GM21576 (cell line): Measurements from ENCODE around the gene ZFYVE28.

Experiments used
- ATAC-seq: cut with Tn5 transposase; IDR thresholded peaks from one replicate; pipeline ENCODE4 v1.9.1; 2021; ENCODE audit warnings: mild to moderate bottlenecking, moderate library complexity; ENCODE audit not compliant: unreplicated experiment

ZFYVE28 gene

DNA sequence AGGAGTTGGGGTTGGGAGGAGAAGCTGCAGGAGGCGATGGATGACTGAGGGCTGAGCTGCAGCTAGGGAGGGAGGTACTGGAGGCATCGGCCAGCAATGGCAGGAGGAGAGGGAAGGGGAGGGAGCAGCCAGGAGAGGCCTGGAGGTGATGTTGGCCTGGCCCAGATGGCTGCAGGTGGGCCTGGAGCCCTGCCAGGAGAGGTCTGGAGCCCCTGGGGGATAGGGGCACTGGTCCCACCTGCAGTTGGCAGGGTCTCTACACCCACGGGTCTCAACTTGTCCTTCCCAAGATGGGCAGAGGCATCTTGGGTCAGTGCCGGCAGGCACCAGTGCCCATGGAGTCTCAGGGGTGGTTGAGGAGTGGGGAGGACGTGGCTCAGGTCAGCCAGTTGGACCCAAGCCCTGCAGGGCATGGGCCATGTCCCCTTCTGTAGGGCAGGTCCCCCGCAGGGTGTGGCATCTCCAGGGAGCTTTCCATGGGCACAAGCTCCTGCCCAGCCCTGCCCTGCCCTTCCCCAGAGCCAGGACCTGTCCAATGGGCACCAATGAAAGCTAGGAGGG lies 153.9 kb downstream of the ZFYVE28 start:
- ATAC-seq = no peak

DNA sequence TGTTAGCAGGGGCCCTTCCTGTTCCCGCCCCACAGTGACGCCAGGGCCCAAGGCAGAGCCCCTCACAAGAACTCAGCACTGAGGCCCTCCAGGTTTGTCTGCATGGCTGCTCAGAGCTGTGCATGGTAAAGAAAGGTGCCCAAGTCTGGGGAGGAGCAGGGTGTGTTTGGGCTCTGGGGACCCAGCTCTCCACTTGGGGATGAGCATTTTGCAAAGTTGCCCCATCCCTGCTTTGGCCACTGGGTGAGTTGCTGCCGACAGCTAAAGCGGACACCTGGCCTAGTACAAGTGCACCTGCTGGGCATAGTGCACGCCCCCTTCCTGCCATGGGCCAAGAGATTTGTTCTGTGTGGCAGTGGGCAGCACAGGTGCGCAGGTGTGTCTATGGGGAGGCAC lies 154.5 kb downstream of the ZFYVE28 start:
- no peak for ATAC-seq

DNA sequence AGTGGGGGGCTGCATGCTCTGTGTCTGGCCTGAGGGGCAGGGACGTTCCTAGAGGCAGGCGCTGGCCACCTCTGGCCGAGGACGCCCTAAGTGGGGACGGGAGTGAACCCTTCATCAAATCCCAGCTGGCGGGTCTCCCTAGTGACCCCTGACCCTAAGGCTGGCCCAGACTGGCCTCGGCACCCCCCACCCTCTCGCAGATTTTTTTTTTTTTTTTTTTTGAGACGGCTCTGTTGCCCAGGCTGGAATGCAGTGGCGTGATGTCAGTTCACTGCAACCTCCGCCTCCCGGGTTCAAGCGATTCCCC lies 155.5 kb downstream of the ZFYVE28 start:
- ATAC-seq = no peak

DNA sequence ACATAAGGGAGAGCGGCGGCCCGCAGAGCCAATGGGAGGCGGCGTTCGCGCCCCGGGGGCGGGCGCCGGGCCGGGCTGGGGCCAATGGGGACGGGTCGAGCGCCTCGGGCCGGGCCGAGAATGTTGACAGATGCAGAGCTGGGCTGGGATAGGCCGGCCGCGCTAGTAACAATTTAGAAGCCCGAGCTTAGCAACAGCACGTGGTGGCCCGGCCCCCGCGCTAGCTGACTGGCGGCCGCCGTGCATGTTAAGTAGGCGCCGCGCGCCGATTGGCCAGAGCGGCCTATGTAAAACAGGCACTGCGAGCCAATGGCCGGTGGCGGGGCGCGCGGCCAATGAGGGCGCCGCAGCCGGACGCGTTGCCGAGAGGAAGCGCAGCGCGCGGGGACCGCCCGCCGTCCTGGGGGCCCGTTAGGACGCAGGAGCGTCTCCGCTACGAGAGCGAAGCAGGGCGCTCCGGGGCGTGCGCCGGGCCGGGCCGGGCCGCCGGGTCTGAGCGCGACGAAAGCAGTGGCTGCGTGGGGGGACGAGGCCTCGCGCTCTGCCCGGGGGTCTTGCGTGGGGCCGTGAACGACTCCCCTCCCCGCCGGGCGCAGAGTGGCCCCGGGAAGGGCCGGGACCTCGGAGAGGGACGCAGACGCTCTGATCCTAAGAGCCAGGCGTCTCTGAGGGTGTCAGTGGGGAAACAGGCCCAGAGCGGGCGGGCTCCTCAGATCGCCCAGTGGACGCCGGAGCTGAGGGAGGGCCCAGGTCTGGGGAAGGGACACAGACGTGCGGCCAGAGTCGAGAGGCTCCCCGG lies 156.1 kb downstream of the ZFYVE28 start:
- peak; percentile 86 for ATAC-seq

DNA sequence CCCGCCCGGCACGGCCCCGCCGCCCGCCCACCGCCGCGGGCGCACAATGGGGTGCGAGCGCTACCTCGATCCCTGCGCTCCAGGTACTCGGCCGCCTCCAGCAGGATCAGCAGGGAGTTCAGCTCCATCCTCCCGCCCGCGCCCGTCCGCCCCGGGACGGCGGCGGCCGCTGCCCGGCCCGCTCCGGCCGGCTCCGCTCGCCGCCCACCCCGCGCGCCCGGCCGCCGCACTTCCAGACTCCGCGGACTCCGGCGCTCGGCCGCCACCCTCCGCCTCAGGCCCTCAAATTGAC lies 156.6 kb downstream of the ZFYVE28 start, which contains the start of gene MXD4:
Gene MXD4 (minus strand): TSS at position 257 of the 292 bp plus-strand sequence. CDS start 129 bp downstream, at position 128.
- ATAC-seq = no peak

DNA sequence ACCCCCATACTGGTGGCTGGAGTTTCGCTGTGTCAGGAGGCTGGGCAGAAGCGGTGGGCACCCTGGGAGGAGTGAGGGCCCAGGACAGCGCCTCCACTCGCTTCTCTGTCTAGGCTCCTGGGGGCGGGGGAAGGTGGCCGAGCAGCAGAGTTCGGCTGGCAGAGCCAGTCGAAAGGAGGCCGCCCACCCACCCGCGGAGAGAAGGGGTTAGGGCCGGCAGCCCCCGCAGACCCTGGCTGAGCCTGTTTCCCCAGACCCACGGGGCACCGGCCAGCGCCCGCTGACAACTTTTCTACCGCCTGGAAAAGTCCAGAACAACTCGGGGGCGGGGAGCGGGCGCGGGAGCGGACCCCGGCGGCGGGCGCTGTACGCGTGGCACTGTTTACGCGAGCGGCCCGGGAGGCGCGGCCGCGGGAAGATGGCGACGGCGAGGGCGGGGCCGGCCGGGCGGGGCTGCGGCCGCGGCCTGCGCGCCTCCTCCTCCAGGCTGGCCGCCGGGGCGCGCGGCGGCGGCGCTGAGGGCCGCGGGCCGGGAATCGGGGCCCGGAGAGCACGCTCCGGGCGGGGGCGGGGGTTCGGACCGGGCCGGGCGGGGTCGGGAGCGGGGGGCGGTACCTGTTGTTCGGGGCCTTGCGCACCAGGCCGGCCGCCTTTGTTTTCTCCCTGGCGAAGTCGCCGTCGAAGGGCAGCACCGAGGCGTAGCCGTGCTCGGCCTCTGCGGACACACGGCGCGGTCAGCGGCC lies 157.2 kb downstream of the ZFYVE28 start:
- peak; percentile 19 for ATAC-seq

DNA sequence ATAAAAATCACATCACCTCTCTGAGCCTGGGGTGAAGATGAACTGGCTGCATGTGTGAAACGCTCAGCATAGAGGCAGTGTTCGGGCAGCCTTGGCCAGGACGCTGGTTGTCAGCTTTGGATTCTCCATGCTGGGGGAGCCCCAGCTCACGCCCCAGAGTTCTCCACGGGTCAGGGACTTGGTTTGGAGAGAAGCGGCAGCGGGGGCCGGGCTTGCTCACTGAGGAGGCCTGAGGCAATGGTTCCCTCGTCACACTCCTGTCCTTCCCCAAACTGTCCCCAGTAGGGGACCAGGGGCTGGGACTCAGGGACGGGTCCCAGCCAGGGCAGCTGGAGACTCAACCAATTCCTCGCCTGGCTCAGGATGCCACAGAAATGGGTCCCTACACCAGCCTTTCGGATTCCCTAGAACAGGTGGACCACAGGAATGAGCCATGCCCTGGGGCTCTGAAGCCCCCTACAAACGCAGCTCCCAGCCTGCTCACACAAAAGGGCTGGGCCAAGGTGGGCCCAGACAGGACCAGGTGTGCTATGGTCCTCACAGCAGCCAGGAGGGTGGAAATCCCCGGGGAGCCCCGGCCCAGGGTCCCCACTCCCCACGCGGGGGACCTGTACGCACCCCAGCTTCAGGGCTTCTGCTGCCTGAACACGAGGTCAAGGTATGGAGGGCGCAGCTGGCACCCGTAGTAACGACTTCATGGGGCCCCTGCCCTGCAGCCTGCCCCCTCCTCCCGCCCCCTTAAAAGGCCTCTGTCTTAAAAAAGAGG lies 157.9 kb downstream of the ZFYVE28 start:
- no peak for ATAC-seq

DNA sequence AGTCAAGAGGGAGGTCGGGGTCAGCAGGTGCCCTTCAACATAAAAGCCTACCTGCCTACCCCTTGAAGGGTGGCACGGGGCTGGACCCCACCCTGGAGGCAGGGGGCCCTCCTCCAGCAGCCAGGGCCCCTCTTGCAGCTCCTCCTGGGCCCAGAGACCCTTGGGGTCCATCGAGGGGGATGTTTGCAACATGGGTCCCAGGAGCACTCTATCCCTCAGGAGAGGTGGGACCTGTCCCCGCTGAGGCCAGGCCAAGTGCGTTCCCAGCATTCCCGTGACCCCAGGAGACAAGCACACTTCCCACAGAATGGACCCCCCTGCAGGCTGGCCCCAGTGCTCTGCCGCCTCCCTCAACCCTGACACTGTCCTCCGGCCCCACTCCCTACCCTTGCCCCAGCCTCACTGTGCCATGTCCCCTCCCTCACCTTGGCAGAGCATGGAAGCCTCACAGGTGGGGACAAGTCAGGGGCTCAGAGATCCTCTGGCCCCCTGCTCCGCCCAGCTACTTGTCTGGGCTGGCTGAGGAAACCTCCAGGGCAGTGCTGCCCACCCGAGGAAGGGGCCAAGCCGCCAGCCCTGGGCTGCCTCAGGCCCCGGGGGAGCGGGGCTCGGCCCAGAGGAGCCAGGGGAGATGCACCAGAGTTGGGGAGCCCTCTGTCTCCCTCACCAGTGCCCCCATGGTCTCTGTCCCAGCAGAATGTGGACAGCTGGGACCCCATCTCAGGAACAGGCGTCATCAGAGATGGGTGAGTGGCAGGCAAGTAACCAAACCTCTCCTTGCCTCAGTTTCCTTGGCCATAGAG lies 158.7 kb downstream of the ZFYVE28 start:
- no peak for ATAC-seq

DNA sequence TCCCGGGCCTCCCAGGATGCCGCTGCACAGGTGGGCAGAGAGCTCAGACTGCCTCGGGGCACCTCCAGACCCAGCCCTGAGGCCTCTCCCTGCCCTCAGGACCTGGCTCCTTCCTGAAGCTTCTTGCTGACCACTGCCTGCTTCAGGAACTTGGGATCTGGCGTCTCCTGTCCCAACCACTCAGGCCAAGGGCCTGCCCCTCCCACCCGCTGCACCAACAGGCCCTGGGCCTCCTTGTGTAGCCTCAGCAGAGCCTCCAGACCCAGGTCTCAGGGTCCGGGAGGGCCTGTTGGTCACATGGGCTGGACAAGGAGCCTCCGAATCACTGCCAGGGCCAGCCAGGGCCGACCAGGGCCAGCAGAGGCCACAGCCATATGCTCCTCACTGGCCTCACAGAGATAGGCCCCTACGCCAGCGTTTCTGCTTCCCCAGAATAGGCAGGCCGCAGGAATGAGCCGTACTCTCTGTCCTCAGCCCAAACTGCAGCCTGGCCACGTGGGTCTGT lies 159.4 kb downstream of the ZFYVE28 start:
- no peak for ATAC-seq

DNA sequence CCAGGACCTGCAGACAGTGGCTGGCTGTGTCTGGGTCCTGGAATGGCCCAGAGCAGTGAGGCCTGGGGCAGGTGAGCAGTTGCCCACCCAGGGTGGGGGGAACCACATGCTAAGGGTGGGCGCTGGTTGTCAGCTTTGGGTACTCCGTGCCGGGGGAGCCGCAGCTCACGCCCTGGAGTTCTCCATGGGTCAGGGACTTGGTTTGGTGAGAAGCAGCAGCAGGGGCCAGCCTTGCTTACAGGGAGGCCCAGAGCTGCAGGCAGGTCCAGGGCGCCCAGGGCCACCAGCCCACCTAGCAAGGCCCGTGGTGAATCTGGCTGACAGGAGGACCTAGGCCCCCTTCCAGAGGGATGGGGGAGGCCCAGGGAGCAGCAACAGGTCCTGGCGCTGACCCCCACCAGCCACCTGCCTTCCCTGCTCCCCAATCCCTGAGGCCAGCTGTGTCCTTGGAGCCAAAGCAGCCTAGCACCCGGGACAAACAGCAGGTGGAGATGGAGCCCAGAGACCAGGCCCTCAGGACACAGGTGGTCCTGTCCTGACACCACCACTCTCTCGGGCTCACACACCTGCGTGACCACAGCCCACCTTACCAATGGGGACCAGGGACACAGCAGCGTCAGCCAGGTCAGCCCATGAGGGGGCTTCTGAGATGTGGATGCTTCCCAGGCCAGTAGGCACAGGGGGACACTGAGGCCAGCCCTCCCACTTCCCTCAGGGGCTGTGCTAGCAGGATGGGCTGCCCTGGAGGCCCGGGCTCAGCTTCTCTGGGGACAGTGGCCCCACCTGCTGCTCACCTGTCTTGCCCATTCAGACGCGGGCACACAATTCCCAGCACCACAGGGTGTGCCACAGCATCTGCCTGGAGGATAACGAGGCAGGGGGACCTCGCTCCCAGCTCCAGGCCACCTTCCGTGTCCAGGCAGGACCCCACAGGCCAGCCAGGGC lies 160.1 kb downstream of the ZFYVE28 start:
- ATAC-seq = no peak

DNA sequence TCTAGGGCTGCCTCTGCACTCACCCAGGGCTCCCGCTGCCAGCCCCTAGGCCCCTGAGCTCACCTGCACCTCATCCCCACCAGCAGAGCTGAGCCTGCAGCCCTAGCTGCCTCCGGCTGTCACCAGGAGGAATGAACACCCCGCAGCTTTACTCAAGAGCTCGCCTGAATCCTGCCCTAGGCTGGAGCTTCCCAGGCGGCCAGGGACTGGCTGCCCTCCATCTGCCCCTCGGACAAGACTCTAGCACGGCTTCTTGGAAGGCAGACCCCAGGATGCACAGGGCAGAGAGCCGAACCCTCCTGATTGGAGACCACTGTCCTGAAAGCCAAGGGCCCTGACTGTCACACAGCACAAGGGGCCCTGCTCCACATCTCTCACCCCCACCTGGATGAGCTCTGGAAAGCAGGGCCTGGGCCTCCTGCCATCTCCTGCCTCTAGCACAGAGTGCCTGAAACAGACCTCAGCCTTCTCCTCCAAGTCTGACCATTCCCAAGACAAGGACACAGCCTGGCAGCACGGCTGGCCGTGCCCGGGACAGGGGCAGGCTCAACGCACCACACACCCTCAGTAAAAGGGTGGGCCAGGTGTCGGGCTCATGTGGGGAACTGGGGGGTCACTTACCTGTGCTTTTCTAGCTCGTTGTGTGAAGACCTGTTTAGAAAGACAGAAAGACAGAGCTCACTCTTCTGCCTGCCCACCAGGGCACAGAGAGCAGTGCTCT lies 160.9 kb downstream of the ZFYVE28 start:
- ATAC-seq = no peak

DNA sequence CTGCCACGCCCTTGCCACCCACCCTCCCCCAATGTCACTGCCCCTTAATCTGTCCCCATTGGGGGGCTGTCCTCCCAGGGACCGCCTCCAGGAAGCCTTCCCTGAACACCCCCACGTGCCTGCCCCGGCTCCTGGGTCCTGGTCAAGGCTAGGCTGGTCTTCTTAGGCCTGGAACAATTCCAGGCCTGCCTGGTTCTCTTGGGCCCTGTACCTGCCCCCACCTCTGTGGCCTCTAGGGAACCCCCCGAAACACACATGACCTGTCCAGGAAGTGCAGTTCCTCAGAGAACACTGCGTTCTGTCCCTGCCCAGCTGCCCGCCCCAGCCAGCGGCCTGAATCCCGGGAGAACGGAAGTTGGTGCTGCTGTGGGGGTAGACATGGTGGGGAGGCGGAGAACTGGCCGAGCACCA lies 161.7 kb downstream of the ZFYVE28 start:
- ATAC-seq = no peak

DNA sequence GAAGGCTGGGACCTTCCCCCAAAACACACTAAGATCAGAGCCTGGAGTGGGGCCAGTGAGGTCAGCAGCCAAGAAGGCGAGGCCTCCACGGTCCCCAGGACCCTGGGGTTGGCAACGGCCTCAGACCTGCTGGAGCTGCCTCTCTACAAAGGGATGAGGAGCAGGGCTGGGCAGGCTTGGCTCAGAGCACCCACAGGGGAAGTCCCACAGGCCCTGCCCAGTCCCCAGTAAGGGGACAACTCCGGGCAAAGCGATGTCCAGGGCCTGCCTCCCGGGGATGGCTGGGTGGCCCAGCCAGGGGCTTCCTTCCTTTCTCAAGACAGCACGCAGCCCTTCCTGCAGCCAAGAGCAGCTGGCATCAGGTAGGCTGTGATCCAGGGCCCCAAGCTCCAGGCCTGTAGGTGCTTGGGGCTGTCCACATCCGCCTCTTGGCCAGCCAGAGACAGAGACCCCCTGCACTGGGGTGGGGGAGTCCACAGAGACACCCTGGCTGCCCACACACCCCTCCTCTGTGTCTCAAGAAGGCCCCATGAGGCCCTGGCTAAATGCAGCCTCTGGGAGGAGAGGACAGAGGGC lies 162.2 kb downstream of the ZFYVE28 start:
- ATAC-seq = no peak

DNA sequence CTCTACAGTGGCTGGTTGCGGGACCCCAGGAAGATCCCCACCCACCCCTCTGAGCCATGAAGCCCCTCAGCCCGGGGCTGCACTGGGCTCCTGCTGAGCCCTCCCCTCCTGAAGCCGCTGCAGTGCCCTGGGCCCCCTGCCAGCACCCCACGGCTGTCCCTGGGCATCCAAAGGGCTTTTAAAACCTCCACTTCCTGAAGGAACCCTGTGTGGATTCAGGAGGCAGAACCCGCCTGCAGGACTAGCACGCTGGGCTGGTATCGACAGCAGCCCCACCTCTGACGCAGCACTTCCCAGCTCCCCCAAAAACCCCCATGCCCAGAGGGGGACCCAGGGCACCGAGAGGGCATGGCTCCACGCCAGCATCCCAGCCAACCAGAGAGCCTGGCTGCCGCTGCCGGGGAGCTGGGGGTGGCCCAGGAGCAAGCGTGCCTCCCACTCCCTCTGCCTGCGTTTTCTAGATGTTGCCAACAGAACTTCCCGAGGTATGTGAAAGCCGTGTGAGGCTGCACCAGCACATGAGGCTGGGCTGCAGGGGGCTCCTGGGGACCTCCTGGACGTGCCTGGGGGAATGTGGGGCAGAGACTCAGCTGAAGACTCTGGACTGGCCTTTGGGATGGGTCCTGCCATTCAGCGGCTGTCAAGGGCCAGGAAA lies 162.8 kb downstream of the ZFYVE28 start:
- no peak for ATAC-seq

DNA sequence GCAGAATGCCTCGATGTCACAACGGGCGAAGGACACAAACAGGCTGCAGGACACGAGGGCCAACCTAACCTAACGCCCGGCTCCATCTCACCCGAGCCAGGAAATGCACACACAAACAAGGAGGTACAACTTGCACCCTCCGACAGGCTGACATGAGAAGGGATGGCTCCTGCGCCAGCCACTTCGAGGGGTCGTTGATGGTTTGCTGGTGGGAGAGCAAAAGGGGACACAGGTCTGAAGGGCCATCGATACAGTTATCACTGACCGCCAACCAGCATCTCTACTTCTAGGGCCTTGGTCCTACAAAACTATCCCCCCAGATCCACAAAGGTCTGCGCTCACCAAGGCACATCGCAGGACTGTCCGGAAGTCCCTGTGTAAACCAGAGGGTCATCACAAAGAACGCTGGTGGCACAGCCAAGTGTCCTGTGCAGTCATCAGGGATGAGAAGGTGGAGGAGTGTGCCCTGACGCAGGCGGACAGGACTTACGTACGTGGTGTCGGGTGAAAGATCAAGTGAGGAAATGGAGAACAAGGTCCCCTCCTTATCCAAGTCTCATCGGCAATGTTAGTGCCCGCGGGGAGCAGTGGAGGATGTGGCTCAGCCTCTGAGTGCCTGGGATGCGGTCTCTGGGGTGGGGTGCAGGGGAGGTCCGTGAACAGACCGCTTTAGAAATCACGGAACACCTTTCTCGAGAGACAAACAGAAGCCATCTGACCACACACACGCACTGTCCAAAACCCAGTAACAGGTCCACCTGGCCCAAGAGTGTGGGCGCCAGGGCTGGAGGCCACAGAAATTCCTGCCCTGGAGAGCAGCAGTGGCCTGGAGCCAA lies 163.6 kb downstream of the ZFYVE28 start:
- no peak for ATAC-seq

DNA sequence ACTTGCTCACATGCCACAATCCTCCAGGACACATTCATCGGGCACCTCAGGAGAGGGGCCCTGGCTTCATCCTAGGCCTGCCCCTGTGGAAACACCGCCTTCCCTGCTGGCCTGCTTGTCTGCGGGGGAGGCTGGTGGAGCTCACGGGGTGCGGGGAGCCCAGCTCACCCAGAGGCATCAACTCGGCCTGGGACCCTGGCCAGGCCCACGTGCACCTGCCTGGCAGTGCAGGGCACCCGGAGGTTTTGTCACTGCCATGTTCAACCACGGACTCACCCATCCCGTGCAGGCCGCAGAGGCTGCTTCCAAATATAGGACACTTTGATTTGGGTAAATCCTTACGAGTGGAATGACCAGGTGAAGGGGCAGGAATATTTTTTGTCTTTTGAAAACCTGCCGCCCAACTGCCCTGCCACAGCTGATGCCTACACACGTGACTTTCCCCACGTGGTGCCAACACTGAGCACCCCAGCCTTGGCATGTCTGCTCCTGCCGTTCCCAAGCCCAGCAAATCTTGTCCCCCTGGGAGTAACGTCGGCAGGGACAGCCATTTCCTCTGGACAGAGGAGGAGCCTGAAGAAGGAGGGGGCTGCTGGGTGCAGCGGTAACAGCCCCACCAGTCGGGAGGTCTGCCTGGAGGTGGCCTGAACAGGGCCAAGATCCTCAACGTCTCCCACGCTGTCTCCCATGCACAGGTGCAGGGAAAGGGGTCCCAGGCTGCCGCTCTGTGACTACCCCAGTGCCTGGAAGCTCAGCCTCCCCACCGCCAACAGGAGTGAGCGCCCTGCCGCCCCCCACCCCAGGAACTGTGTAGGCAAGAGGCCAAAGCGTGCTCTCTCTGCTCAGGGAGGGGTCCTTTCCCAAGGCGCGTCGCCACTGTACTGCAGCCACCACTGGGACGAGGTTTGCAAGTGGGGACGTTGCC lies 165.0 kb downstream of the ZFYVE28 start:
- ATAC-seq = no peak
